A673 (cell line): ENCODE data around the gene FOXC2. TPM values are rescaled to one million over a fixed set of nuclear protein-coding genes. Genes with fewer than 3 reads are reported as not detected.

Experiments
- BruUV-seq: library from RNA; stranded (reverse); fragments of 400-500 nt; replicated peaks from 2 replicates; lab custom pipeline; 2021; lab: Mats Ljungman, UMichigan
- CTCF ChIA-PET: fragments of 300-600 bp; sonication (Branson Sonifier 250); formaldehyde crosslinking; loops from one replicate; lab custom pipeline; 2022; ENCODE audit warnings: antibody characterized with exemption; lab: Charles Lee
- POLR2A ChIA-PET: fragments of 300-600 bp; sonication (Branson Sonifier 250); formaldehyde crosslinking; loops from one replicate; lab custom pipeline; 2022; ENCODE audit warnings: antibody characterized with exemption; ENCODE audit not compliant: low non-redundant PET; lab: Charles Lee
- DNase-seq: peaks from one replicate; pipeline ENCODE4 v3.0.0-alpha.2; 2015; ENCODE audit warnings: low spot score
- H3K27ac ChIP-seq: fragments of 200-600 bp; sonication (generic); 2 replicates; pipeline ENCODE4 v1.5.1; 2016; ENCODE audit warnings: mixed run types, low read depth, mild to moderate bottlenecking, mixed read lengths, antibody characterized with exemption, low read length; ENCODE audit not compliant: poor library complexity, severe bottlenecking
- H3K27me3 ChIP-seq: fragments of 200-600 bp; sonication (generic); replicated peaks from 2 replicates; pipeline ENCODE4 v1.6.1; 2017; ENCODE audit warnings: mixed run types, low read depth, mild to moderate bottlenecking, mixed read lengths, antibody characterized with exemption, low read length; ENCODE audit not compliant: insufficient read depth, poor library complexity
- H3K36me3 ChIP-seq: fragments of 200-600 bp; sonication (generic); 2 replicates; pipeline ENCODE4 v1.6.1; 2016; ENCODE audit warnings: mixed run types, mild to moderate bottlenecking, mixed read lengths, antibody characterized with exemption, low read length; ENCODE audit not compliant: insufficient read depth, poor library complexity, severe bottlenecking
- H3K4me1 ChIP-seq: fragments of 200-600 bp; sonication (generic); 2 replicates; pipeline ENCODE4 v1.6.1; 2017; ENCODE audit warnings: mixed run types, mild to moderate bottlenecking, mixed read lengths, antibody characterized with exemption, low read length; ENCODE audit not compliant: insufficient read depth, poor library complexity, severe bottlenecking
- H3K4me3 ChIP-seq: fragments of 200-600 bp; sonication (generic); 2 replicates; pipeline ENCODE4 v1.5.1; 2016; ENCODE audit warnings: low read depth, mixed run types, mild to moderate bottlenecking, mixed read lengths, low read length; ENCODE audit not compliant: poor library complexity, severe bottlenecking
- H3K9me3 ChIP-seq: fragments of 200-600 bp; sonication (generic); 2 replicates; pipeline ENCODE4 v1.6.1; 2016; ENCODE audit warnings: mixed run types, low read depth, mild to moderate bottlenecking, mixed read lengths, antibody characterized with exemption, low read length; ENCODE audit not compliant: poor library complexity, severe bottlenecking
- EZH2 ChIP-seq: fragments of 200-600 bp; sonication (generic); IDR thresholded peaks from 2 replicates; pipeline ENCODE4 v1.6.1; 2017; ENCODE audit warnings: borderline replicate concordance, low read depth, mild to moderate bottlenecking, mixed read lengths, antibody characterized with exemption, low read length; ENCODE audit not compliant: poor library complexity, severe bottlenecking
- intact Hi-C: fragments of 100-400 bp; cut with micrococcal nuclease; formaldehyde crosslinking; loops from one replicate; pipeline ENCODE4 v1.10.0; 2022; ENCODE audit not compliant: unreplicated experiment
- total RNA-seq: library from RNA; stranded (reverse); gene quantifications from 2 replicates; pipeline ENCODE4 v1.2.3, GENCODE V29; 2021
- TF ChIP-seq, protein P1 (sequence below): fragments of 300-800, 200-600 bp; sonication (generic); conservative IDR thresholded peaks from 2 replicates; pipeline ENCODE4 v1.5.1; 2017; ENCODE audit warnings: low read depth, mild to moderate bottlenecking, antibody characterized with exemption, low read length, moderate library complexity, mixed read lengths

FOXC2 gene
- total RNA-seq, 1 experiment from 2014 or later, result 0.34 TPM

DNA sequence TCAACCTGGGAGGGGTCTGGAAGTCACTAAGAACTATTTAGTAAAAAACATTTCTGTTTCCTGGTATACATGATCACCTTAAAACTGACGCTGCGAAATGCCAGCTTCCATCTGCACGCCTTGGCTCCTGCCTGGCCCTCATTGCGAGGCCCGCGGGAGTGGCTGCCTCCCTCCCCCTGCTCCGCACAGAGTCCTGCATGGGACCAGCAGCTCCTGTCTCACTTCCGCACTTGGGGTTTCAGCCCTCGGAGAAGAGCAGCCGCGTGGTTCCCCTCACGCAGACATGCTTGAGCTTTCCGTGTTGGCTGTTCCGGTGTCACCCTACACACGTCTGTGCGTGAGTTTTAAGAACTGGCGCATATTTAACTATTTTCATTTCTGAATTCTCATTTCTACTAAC is 30.0 kb upstream of the FOXC2 start:
- ChIA-PET CTCF (no interaction called here), POLR2A (no interaction called here)
- Histone ChIP-seq H3K4me1 (no peaks in the 10 kb centered on the region), H3K9me3 (no peaks in the 10 kb centered on the region), H3K27me3 (no peaks in the 10 kb centered on the region), H3K4me3 (no peak overlapping the region), H3K36me3 (peaks cover 17% of the 10 kb centered on the region), H3K27ac (no peak overlapping the region)
- TF ChIP-seq, protein P1, sequence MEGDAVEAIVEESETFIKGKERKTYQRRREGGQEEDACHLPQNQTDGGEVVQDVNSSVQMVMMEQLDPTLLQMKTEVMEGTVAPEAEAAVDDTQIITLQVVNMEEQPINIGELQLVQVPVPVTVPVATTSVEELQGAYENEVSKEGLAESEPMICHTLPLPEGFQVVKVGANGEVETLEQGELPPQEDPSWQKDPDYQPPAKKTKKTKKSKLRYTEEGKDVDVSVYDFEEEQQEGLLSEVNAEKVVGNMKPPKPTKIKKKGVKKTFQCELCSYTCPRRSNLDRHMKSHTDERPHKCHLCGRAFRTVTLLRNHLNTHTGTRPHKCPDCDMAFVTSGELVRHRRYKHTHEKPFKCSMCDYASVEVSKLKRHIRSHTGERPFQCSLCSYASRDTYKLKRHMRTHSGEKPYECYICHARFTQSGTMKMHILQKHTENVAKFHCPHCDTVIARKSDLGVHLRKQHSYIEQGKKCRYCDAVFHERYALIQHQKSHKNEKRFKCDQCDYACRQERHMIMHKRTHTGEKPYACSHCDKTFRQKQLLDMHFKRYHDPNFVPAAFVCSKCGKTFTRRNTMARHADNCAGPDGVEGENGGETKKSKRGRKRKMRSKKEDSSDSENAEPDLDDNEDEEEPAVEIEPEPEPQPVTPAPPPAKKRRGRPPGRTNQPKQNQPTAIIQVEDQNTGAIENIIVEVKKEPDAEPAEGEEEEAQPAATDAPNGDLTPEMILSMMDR, result no peak
- no peak for TF ChIP-seq EZH2
- no TSS peak for BruUV-seq
- intact Hi-C loops, result no loop called here
- DNase-seq, result no peak

DNA sequence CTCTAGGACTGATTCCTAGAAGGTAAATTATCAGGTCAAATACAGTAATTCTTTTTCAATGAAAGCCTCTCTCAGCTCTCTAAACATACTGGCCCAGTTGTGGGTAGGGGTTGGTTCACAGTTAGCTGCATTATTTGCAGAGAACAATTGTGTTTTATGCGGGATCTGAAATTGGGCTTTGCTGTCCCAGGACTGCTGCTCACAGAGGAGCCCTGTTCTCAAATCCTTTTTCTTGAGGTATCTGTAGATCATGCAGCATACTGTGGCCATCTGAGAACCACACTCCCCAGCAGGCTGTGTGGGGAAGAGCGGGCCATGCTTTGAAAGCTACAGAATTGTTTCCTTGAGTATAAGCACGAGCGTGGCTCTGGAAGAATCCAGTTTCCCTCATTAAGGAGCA is 29.1 kb upstream of the FOXC2 start:
- Histone ChIP-seq H3K27me3 (no peaks in the 10 kb centered on the region), H3K4me1 (no peaks in the 10 kb centered on the region), H3K9me3 (no peaks in the 10 kb centered on the region), H3K27ac (no peak overlapping the region), H3K4me3 (no peak overlapping the region), H3K36me3 (peaks cover 17% of the 10 kb centered on the region)
- TF ChIP-seq, protein P1, result no peak
- ChIA-PET POLR2A (no interaction called here), CTCF (no interaction called here)
- BruUV-seq, result no TSS peak
- intact Hi-C loops, result no loop called here
- DNase-seq, result no peak

DNA sequence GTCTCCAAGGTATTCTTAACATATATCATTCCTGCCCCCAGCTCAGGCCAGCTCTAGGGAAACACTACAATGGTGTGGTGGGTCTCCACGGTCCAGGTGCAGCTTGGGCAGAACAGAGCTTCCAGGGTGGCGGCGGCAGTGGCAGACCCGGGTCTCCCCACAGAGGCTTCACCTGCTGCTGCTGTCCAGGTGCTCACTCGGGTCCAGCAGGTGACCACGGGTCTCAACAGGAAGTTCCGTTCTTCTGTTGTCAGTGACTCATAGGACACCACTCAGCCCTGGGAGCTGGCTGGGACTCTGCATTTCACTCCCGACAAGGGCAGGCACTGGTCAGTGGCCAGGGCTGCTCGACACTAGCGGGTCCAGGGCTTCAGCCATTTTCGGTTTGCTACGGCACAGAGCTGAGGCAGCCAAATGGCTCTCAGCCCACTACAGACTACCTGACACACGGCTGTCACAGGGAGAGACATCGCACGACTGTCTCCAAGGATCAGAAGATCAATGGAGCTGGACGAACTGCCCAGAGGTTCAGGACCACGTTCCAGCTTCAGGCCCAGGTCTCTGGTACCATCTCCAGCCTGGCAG is 28.3 kb upstream of the FOXC2 start:
- Histone ChIP-seq H3K27me3 (no peaks in the 10 kb centered on the region), H3K36me3 (peaks cover 17% of the 10 kb centered on the region), H3K9me3 (no peaks in the 10 kb centered on the region), H3K4me3 (no peak overlapping the region), H3K4me1 (no peaks in the 10 kb centered on the region), H3K27ac (no peak overlapping the region)
- BruUV-seq, result no TSS peak
- intact Hi-C loops, result no loop called here
- ChIA-PET CTCF (no interaction called here), POLR2A (no interaction called here)
- no peak for TF ChIP-seq EZH2
- TF ChIP-seq, protein P1, result no peak
- no peak for DNase-seq
